HEK293T (cell line): Measurements from ENCODE around the gene MTA3.
"Not testable (repeated sequence)": the region's sequence is repeated elsewhere in the genome, so short reads cannot be mapped to it uniquely, and the experiment has no call there.

Source experiments
- CTCF ChIA-PET: fragments of 350-600 bp; formaldehyde crosslinking; extraction: SDS; loops from one replicate; lab custom pipeline; 2021; ENCODE audit warnings: antibody characterized with exemption, inconsistent platforms; lab: Yijun Ruan, JAX
- POLR2A ChIA-PET: fragments of 350-600 bp; formaldehyde crosslinking; extraction: SDS; loops from one replicate; lab custom pipeline; 2020; ENCODE audit warnings: antibody characterized with exemption, inconsistent platforms; lab: Yijun Ruan, JAX
- DNase-seq: peaks from one replicate; pipeline ENCODE4 v3.0.0; 2012; ENCODE audit warnings: mixed read lengths; ENCODE audit errors: extremely low spot score
- ARNT ChIP-seq: fragments of 450-650 bp; IDR thresholded peaks from 2 replicates; pipeline ENCODE4 v1.6.1; 2017; ENCODE audit warnings: mild to moderate bottlenecking
- BHLHE40 ChIP-seq: fragments of 450-650 bp; IDR thresholded peaks from 2 replicates; pipeline ENCODE4 v1.6.1; 2016; ENCODE audit warnings: mild to moderate bottlenecking, moderate library complexity, borderline replicate concordance
- CTBP1 ChIP-seq: fragments of 450-650 bp; IDR thresholded peaks from 2 replicates; pipeline ENCODE4 v1.6.1; 2016; ENCODE audit warnings: borderline replicate concordance
- ELF4 ChIP-seq: fragments of 450-650 bp; IDR thresholded peaks from 2 replicates; pipeline ENCODE4 v1.6.1; 2017; ENCODE audit warnings: antibody characterized with exemption
- FOXA1 ChIP-seq: fragments of 450-650 bp; IDR thresholded peaks from 2 replicates; pipeline ENCODE4 v1.6.1; 2016; ENCODE audit warnings: mild to moderate bottlenecking
- FOXK2 ChIP-seq: fragments of 450-650 bp; IDR thresholded peaks from 2 replicates; pipeline ENCODE4 v1.6.1; 2016; ENCODE audit warnings: mild to moderate bottlenecking
- FOXM1 ChIP-seq: fragments of 450-650 bp; IDR thresholded peaks from 2 replicates; pipeline ENCODE4 v1.6.1; 2017; ENCODE audit warnings: mild to moderate bottlenecking, borderline replicate concordance
- HDGF ChIP-seq: fragments of 450-650 bp; IDR thresholded peaks from 2 replicates; pipeline ENCODE4 v1.6.1; 2017; ENCODE audit warnings: antibody characterized with exemption, borderline replicate concordance
- L3MBTL2 ChIP-seq: fragments of 450-650 bp; conservative IDR thresholded peaks from 2 replicates; pipeline ENCODE4 v1.6.1; 2016; ENCODE audit warnings: mild to moderate bottlenecking
- LEF1 ChIP-seq: fragments of 450-650 bp; IDR thresholded peaks from 2 replicates; pipeline ENCODE4 v1.6.1; 2017; ENCODE audit warnings: mild to moderate bottlenecking, borderline replicate concordance
- NFRKB ChIP-seq: fragments of 450-650 bp; IDR thresholded peaks from 2 replicates; pipeline ENCODE4 v1.6.1; 2016; ENCODE audit warnings: mild to moderate bottlenecking, moderate library complexity
- SP1 ChIP-seq: fragments of 450-650 bp; IDR thresholded peaks from 2 replicates; pipeline ENCODE4 v1.6.1; 2017
- SUZ12 ChIP-seq: fragments of 450-650 bp; IDR thresholded peaks from 2 replicates; pipeline ENCODE4 v1.6.1; 2016; ENCODE audit warnings: mild to moderate bottlenecking
- TARDBP ChIP-seq: fragments of 450-650 bp; IDR thresholded peaks from 2 replicates; pipeline ENCODE4 v1.6.1; 2016
- ZNF384 ChIP-seq: fragments of 450-650 bp; IDR thresholded peaks from 2 replicates; pipeline ENCODE4 v1.6.1; 2016
- TF ChIP-seq, protein P1 (sequence below): fragments of 450-650 bp; IDR thresholded peaks from 2 replicates; pipeline ENCODE4 v1.6.1; 2016

Gene MTA3

DNA sequence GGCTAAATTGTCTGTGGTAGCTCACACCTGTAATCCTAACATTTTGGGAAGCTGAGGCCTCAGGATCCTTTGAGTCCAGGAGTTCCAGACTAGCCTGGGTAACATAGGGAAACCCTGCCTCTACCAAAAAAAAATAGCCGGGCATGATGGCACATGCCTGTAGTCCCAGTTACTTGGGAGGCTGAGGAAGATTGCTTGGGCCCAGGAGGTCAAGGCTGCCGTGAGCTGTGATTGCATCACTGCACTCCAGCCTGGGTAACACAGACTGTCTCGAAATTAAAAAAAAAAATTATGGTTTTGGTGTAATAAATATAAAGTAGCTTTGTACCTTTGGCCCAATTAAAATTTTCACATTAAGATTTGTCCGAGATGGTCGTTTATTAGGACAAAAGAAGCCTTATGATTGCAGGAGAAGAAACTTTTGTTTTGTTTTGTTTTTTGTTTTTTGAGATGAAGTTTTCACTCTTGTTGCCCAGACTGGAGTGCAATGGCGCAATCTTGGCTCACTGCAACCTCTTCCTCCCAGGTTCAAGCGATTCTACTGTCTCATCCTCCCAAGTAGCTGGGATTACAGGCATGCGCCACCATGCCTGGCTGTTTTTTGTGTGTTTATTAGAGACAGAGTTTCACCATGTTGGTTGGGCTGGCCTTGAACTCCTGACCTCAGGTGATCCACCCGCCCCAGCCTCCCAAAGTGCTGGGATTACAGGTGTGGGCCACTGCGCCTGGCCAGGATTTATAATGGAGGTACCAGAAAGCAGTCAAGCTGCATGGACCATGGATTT lies 4.1 kb downstream of the MTA3 start:
- DNase-seq: no peak
- no peak for TF ChIP-seq ARNT
- TF ChIP-seq, protein P1, sequence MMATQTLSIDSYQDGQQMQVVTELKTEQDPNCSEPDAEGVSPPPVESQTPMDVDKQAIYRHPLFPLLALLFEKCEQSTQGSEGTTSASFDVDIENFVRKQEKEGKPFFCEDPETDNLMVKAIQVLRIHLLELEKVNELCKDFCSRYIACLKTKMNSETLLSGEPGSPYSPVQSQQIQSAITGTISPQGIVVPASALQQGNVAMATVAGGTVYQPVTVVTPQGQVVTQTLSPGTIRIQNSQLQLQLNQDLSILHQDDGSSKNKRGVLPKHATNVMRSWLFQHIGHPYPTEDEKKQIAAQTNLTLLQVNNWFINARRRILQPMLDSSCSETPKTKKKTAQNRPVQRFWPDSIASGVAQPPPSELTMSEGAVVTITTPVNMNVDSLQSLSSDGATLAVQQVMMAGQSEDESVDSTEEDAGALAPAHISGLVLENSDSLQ: no peak
- TF ChIP-seq SP1: no peak
- TF ChIP-seq FOXA1: no peak
- no peak for TF ChIP-seq TARDBP
- TF ChIP-seq ZNF384: no peak
- no peak for TF ChIP-seq SUZ12
- TF ChIP-seq LEF1: no peak
- no peak for TF ChIP-seq HDGF
- ChIA-PET CTCF (no interaction called here), POLR2A (no interaction called here)

DNA sequence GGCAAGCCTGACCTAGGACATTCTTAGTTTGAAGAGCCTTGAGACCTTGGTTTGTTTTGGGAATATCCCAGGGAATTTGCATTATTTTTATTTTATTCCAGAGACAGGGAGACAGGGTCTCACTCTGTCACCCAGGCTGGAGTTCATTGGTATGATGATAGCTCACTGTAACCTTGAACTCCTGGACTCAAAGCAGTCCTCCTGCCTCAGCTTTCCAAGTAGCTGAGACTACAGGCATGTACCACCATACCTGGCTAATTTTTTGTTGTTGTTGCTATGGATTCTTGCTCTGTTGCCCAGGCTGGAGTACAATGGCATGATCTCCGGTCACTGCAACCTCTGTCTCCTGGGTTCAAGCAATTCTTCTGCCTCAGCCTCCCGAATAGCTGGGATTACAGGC lies 4.8 kb downstream of the MTA3 start:
- ChIA-PET CTCF (no interaction called here), POLR2A (no interaction called here)
- DNase-seq: no peak
- TF ChIP-seq SP1: no peak
- TF ChIP-seq, protein P1: no peak
- no peak for TF ChIP-seq FOXM1

GRCh38 chr2:42575458-42576064 lies 7.1 kb downstream of the MTA3 start:
- ChIA-PET POLR2A (no interaction called here), CTCF (no interaction called here)
- DNase-seq: no peak
- TF ChIP-seq FOXA1 (no peak), ZNF384 (no peak), NFRKB (no peak), CTBP1 (no peak), HDGF (no peak), SP1 (no peak), SUZ12 (no peak), LEF1 (no peak), ARNT (no peak), L3MBTL2 (no peak), FOXK2 (no peak), FOXM1 (no peak), TARDBP (no peak)
- TF ChIP-seq, protein P1: no peak

DNA sequence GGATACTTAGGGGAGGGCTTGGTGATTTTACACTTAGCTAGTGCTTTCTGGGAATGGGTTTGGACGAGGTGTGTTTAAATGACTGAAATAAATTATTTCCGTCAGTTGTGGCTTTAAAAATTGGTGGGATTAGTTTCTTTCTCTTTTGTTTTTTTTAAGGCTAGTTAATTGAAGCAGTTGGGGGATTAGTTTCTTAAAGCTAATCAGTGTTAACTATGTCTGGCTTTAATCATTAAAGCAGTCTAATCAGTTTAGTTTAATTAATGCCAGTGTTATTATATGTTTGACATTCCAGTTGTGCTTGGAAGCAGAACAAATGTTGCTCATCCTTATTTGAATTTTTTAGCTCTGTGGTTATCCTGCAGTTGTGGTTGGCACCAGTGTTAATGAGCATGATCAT lies 10.2 kb downstream of the MTA3 start:
- no peak for DNase-seq
- POLR2A ChIA-PET: no interaction called here
- TF ChIP-seq FOXM1: no peak
- TF ChIP-seq FOXK2: no peak
- TF ChIP-seq SP1: no peak
- TF ChIP-seq HDGF: no peak
- no peak for TF ChIP-seq SUZ12
- TF ChIP-seq ZNF384: no peak
- TF ChIP-seq ARNT: no peak
- no peak for TF ChIP-seq CTBP1
- TF ChIP-seq, protein P1: no peak
- no peak for TF ChIP-seq NFRKB
- no peak for TF ChIP-seq BHLHE40
- TF ChIP-seq TARDBP: no peak
- TF ChIP-seq FOXA1: no peak
- no peak for TF ChIP-seq ELF4
- TF ChIP-seq L3MBTL2: no peak
- no peak for TF ChIP-seq LEF1
- CTCF ChIA-PET: no interaction called here

GRCh38 chr2:42581257-42581656 lies 12.8 kb downstream of the MTA3 start:
- DNase-seq: no peak
- POLR2A ChIA-PET: no interaction called here
- TF ChIP-seq ZNF384: no peak
- TF ChIP-seq NFRKB: no peak
- TF ChIP-seq SP1: no peak
- no peak for TF ChIP-seq HDGF
- no peak for TF ChIP-seq ARNT
- no peak for TF ChIP-seq ELF4
- TF ChIP-seq L3MBTL2: no peak
- no peak for TF ChIP-seq FOXK2
- CTCF ChIA-PET: interaction anchor here (0.6 kb wide), 1 partner anchor 165 kb away, joined by 3 read pairs; no protein-coding TSS in a partner anchor

DNA sequence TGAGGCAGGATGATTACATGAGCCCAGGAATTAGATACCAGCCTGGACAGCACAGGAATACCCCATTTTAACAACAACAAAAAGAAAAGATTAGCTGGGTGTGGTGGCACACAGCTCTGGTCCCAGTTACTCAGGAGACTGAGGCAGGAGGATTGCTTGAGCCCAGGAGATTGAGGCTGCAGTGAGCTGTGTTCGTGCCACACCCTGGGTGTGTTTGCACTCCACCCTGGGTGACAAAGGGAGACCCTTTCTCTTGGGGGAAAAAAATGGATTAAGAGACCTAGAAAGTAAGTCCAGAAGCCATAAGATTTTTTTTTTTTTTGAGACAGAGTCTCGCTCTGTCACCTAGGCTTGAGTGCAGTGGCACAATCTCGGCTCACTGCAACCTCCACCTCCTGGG lies 16.2 kb downstream of the MTA3 start:
- CTCF ChIA-PET, DNase-seq, POLR2A ChIA-PET: not testable (repeated sequence)
